ACC112 (cell line): ENCODE data around the gene PDIA4.

Source experiments
- H2AFZ ChIP-seq: fragments of 200-600 bp; sonication (generic); one replicate; pipeline ENCODE4 v1.6.0; 2017; ENCODE audit warnings: antibody characterized with exemption, low read length; ENCODE audit not compliant: unreplicated experiment
- H3K27ac ChIP-seq: fragments of 200-600 bp; sonication (generic); 2 replicates; pipeline ENCODE4 v1.5.1; 2014; ENCODE audit warnings: low read depth, mild to moderate bottlenecking, antibody characterized with exemption, low read length, moderate library complexity
- H3K27me3 ChIP-seq: fragments of 200-600 bp; sonication (generic); 2 replicates; pipeline ENCODE4 v1.6.1; 2014; ENCODE audit warnings: mild to moderate bottlenecking, antibody characterized with exemption, low read length, moderate library complexity, mixed read lengths; ENCODE audit not compliant: insufficient read depth
- H3K36me3 ChIP-seq: fragments of 200-600 bp; sonication (generic); 2 replicates; pipeline ENCODE4 v1.6.1; 2016; ENCODE audit warnings: mild to moderate bottlenecking, antibody characterized with exemption, low read length, moderate library complexity, mixed read lengths; ENCODE audit not compliant: insufficient read depth
- H3K4me1 ChIP-seq: fragments of 200-600 bp; sonication (generic); one replicate; pipeline ENCODE4 v1.6.1; 2016; ENCODE audit warnings: low read length, mixed read lengths; ENCODE audit not compliant: insufficient read depth, unreplicated experiment, control insufficient read depth
- H3K4me3 ChIP-seq: fragments of 200-600 bp; sonication (generic); 2 replicates; pipeline ENCODE4 v1.5.1; 2014; ENCODE audit warnings: mild to moderate bottlenecking, low read depth, low read length
- H3K79me2 ChIP-seq: fragments of 200-600 bp; sonication (generic); one replicate; pipeline ENCODE4 v1.6.0; 2016; ENCODE audit warnings: low read length; ENCODE audit not compliant: control insufficient read depth, unreplicated experiment, insufficient read depth

PDIA4 gene

GRCh38 chr7:149003018-149003417 lies 25.3 kb downstream of the PDIA4 start:
- H2AFZ ChIP-seq = no peak overlapping the region
- no peaks in the 10 kb centered on the region for H3K4me1 ChIP-seq
- no peaks in the 10 kb centered on the region for H3K79me2 ChIP-seq
- no peak overlapping the region for H3K4me3 ChIP-seq
- no peaks in the 10 kb centered on the region for H3K27me3 ChIP-seq
- peaks cover 13% of the 10 kb centered on the region; the same call in 1 of the 2 replicates for H3K36me3 ChIP-seq
- no peak overlapping the region for H3K27ac ChIP-seq

- H2AFZ ChIP-seq = no peak overlapping the region
- H3K4me3 ChIP-seq = no peak overlapping the region
- H3K79me2 ChIP-seq = no peaks in the 10 kb centered on the region
- H3K36me3 ChIP-seq = peaks cover 13% of the 10 kb centered on the region; the same call in 1 of the 2 replicates
- no peaks in the 10 kb centered on the region for H3K27me3 ChIP-seq
- H3K27ac ChIP-seq = no peak overlapping the region
- H3K4me1 ChIP-seq = no peaks in the 10 kb centered on the region
Measured at GRCh38 chr7:149002604-149003003, 25.7 kb downstream of the PDIA4 start.

GRCh38 chr7:149001427-149002068 lies 26.8 kb downstream of the PDIA4 start:
- H3K4me1 ChIP-seq = no peaks in the 10 kb centered on the region
- H3K36me3 ChIP-seq = peaks cover 13% of the 10 kb centered on the region; the same call in 1 of the 2 replicates
- no peaks in the 10 kb centered on the region for H3K79me2 ChIP-seq
- H3K27me3 ChIP-seq = no peaks in the 10 kb centered on the region
- no peak overlapping the region for H3K27ac ChIP-seq
- no peak overlapping the region for H3K4me3 ChIP-seq
- H2AFZ ChIP-seq = no peak overlapping the region

- no peak overlapping the region for H2AFZ ChIP-seq
- H3K79me2 ChIP-seq = no peaks in the 10 kb centered on the region
- no peaks in the 10 kb centered on the region for H3K4me1 ChIP-seq
- H3K4me3 ChIP-seq = no peak overlapping the region
- no peaks in the 10 kb centered on the region for H3K27me3 ChIP-seq
- peaks cover 8% of the 10 kb centered on the region; the same call in 1 of the 2 replicates for H3K36me3 ChIP-seq
- H3K27ac ChIP-seq = no peak overlapping the region
Measured at GRCh38 chr7:149000961-149001360, 27.3 kb downstream of the PDIA4 start.

- Histone ChIP-seq H3K36me3 (peaks cover 8% of the 10 kb centered on the region; the same call in 1 of the 2 replicates), H3K79me2 (no peaks in the 10 kb centered on the region), H3K4me1 (no peaks in the 10 kb centered on the region), H3K27me3 (no peaks in the 10 kb centered on the region), H3K27ac (no peak overlapping the region), H3K4me3 (no peak overlapping the region), H2AFZ (no peak overlapping the region)
Measured at GRCh38 chr7:148999192-148999591, 29.1 kb downstream of the PDIA4 start.

GRCh38 chr7:148997497-148997896 lies 30.8 kb downstream of the PDIA4 start:
- Histone ChIP-seq H3K36me3 (no peaks in the 10 kb centered on the region), H3K27ac (no peak overlapping the region), H2AFZ (no peak overlapping the region)

GRCh38 chr7:148994576-148994975 lies 33.7 kb downstream of the PDIA4 start:
- Histone ChIP-seq H3K79me2 (no peaks in the 10 kb centered on the region), H3K27ac (no peak overlapping the region), H2AFZ (no peak overlapping the region), H3K36me3 (no peaks in the 10 kb centered on the region), H3K4me1 (no peaks in the 10 kb centered on the region), H3K4me3 (no peak overlapping the region), H3K27me3 (no peaks in the 10 kb centered on the region)

More at GRCh38 chr7:148997497-148997896, 30.8 kb downstream of the PDIA4 start:
- Histone ChIP-seq H3K27me3 (no peaks in the 10 kb centered on the region), H3K4me1 (no peaks in the 10 kb centered on the region), H3K4me3 (no peak overlapping the region), H3K79me2 (no peaks in the 10 kb centered on the region)

GRCh38 chr7:148993193-148993592 lies 35.1 kb downstream of the PDIA4 start:
- H3K79me2 ChIP-seq = no peaks in the 10 kb centered on the region
- H3K27ac ChIP-seq = no peak overlapping the region
- no peak overlapping the region for H2AFZ ChIP-seq
- H3K4me3 ChIP-seq = no peak overlapping the region
- H3K4me1 ChIP-seq = peaks cover 6% of the 10 kb centered on the region
- no peaks in the 10 kb centered on the region for H3K27me3 ChIP-seq
- no peaks in the 10 kb centered on the region for H3K36me3 ChIP-seq

- H3K4me1 ChIP-seq = peaks cover 8% of the 10 kb centered on the region
- no peaks in the 10 kb centered on the region for H3K79me2 ChIP-seq
- H3K27ac ChIP-seq = no peak overlapping the region
- no peaks in the 10 kb centered on the region for H3K36me3 ChIP-seq
- no peaks in the 10 kb centered on the region for H3K27me3 ChIP-seq
- no peak overlapping the region for H3K4me3 ChIP-seq
- H2AFZ ChIP-seq = no peak overlapping the region
Measured at GRCh38 chr7:148991536-148991935, 36.8 kb downstream of the PDIA4 start.

GRCh38 chr7:148987751-148988512 lies 40.4 kb downstream of the PDIA4 start:
- peak overlapping the region; percentile 89 for H3K4me3 ChIP-seq
- H3K27ac ChIP-seq = peak overlapping the region; percentile 53
- no peaks in the 10 kb centered on the region for H3K36me3 ChIP-seq
- H2AFZ ChIP-seq = peak overlapping the region; percentile 55
- no peaks in the 10 kb centered on the region for H3K27me3 ChIP-seq
- H3K79me2 ChIP-seq = no peaks in the 10 kb centered on the region
- H3K4me1 ChIP-seq = peaks cover 16% of the 10 kb centered on the region
